Sciatic nerve (tissue), 2 donors: ENCODE measurements around the gene UMOD. TPM values are rescaled to one million over a fixed set of nuclear protein-coding genes. Genes with fewer than 3 reads are reported as not detected.

Experiments used
- ATAC-seq: fragments of 200-7000 bp; cut with Tn5 transposase; one replicate; pipeline ENCODE4 v1.9.1; 2020; ENCODE audit warnings: mild to moderate bottlenecking, moderate library complexity
- DNase-seq: peaks from one replicate; pipeline ENCODE4 v3.0.0-alpha.2; 2020; ENCODE audit warnings: low spot score
- intact Hi-C: fragments of 100-400 bp; cut with DNase I; formaldehyde crosslinking; loops from one replicate; pipeline ENCODE4 v1.14.2; 2022
- total RNA-seq: library from RNA; stranded (reverse); fragmentation: NEBNext Ultra II Directional; extraction: Animal tissue kit (Norgen Biotek cat#: 25700); gene quantifications from one replicate; pipeline ENCODE4 v1.2.1, GENCODE V29; 2021
- donor health status: DM: no; HTN: no; CAD: no.
- donor health status: DM: no; HTN: no; CAD: no.

Gene UMOD
- total RNA-seq, result not detected

DNA sequence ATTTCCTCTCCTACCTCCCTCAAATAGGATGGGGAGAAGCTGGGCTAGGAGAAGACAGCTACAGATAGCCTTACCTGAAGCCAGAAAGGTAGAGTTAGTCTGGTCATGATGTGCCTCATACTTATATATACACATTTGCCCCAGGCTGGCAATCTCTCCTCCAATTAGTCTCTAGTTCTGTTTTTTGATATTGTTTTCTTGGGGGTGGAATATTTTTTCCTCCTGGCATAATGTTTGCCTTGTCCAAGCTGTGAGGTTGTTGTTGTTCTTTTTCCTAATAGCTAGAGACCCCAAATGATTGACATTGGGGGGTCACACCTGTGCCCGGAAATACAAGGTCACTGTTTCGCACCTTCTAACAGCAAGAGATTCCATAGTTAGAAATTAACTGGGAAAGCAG is at the start of gene UMOD:
Gene UMOD, minus strand, starts transcription at position 101 of the 400 bp plus-strand sequence. CDS start 1,978 bp downstream, outside the sequence.
- intact Hi-C loops, result no loop called here
- ATAC-seq, result no peak

GRCh38 chr16:20401475-20402016 is 49.0 kb upstream of the UMOD start:
- no peak for DNase-seq
- intact Hi-C loops, result no loop called here
- no peak for ATAC-seq

More for the DNA sequence above, at the start of gene UMOD:
- DNase-seq, result no peak

DNA sequence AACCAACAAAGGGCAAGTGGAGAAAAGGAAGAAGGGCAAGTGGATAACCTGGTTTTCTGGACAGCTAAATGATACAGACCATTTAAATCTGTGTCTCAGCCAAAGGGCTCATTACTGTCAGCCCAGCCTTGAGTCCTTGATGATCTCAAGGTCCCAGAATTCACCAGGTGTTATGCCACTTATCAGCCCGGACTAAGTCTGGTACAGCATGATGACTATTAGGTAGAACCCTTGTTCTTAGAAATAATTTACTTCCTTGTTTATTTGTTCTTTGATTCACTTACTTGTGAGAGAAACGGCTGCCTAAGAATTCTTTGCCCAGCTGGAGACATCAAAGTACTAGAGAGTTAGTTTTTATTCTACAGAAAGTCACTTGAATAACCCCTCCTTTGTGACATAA is 48.6 kb upstream of the UMOD start:
- intact Hi-C loops, result no loop called here
- no peak for ATAC-seq
- DNase-seq, result no peak

GRCh38 chr16:20399185-20399584 is 46.7 kb upstream of the UMOD start:
- DNase-seq (no peak), ATAC-seq (no peak)
- intact Hi-C loops, result no loop called here

DNA sequence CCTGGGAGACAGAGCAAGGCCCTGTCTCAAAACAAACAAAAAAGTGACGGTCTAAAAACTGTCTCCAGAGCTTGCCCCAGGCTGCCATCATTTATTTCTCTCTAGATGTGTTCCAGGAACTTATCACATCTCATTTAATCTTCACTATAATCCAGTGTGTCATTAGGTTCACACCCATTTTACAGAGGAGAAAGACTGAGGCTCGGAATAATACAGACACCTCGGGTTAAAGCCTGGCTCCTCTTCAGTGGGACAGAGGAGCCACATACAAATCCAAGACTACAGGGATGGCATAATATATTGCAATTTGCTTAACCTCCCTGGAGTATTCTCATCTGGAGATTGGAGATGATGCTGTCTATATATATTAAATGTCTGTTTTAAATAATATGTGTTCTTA is 46.1 kb upstream of the UMOD start:
- intact Hi-C loops, result no loop called here
- DNase-seq (no peak), ATAC-seq (no peak)

GRCh38 chr16:20397468-20398074 is 45.1 kb upstream of the UMOD start:
- ATAC-seq, result no peak
- intact Hi-C loops, result no loop called here
- no peak for DNase-seq

DNA sequence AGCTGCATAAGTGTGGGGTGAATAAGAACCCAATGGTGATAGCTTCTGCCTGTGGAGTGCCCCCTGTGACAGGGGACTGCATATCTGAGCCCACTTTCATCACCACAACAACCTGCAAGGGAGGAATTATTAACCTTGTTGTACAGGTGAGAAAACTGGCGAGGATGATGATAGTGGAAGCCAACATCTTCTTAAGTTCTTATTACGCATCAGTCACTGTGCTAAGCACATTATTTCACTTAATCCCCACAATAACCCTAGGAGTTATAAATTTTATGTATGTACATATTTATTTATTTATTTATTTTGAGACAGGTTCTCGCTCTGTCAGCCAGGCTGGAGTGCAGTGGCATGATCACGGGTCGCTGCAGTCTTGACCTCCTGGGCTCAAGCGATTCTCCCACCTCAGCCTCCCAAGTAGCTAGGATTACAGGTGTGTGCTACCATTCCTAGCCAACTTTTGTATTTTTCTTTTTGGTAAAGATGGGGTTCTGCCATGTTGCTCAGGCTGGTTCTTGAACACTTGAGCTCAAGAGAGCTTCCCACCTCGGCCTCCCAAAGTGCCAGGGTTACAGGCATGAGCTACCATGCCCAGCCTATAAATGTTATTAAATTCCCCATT is 44.4 kb upstream of the UMOD start:
- ATAC-seq (no peak), DNase-seq (no peak)
- intact Hi-C loops, result no loop called here

DNA sequence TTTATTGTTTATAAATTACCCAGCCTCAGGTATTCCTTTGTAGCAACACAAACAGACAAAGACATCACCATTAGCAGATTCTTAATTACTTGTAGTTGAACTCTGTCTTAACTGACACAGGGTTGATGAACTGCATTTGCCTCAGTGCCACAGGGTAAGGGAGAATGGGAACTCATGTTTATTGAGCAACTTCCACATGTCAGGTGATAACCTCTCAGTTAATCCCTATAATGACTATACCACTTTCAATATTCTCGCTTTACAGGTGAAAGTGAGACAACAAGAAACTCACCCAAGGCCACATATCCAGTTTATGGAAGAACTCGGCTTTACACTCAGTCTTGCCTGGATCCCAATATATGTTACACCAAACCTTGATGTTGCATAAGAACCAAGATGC is 43.4 kb upstream of the UMOD start:
- ATAC-seq, result no peak
- intact Hi-C loops, result no loop called here
- no peak for DNase-seq

GRCh38 chr16:20393801-20394577 is 41.5 kb upstream of the UMOD start:
- DNase-seq, result no peak
- intact Hi-C loops, result no loop called here
- no peak for ATAC-seq

GRCh38 chr16:20391045-20391444 is 38.5 kb upstream of the UMOD start:
- intact Hi-C loops, result no loop called here
- no peak for DNase-seq
- no peak for ATAC-seq

- ATAC-seq (no peak), DNase-seq (no peak)
- intact Hi-C loops, result no loop called here
Observed at GRCh38 chr16:20388854-20389253, 36.3 kb upstream of the UMOD start.

DNA sequence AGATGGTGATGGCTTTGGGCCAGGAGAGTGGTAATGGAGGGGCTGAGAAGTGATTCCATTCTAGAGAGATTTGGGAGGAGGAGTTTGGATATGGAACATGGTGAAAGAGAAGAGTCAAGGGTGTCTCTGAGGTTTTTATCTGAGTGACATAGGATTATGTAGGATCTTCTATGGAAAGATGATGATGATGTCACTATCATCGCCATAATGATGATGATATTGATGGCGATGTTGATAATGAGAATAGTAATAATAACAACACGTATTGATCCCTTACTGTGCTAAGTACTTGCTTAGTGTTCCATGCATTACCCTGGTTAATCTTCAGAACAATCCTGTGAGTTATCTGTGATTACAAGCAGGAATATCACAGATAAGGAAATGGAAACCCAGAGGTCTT is 35.5 kb upstream of the UMOD start:
- no peak for DNase-seq
- intact Hi-C loops, result no loop called here
- ATAC-seq, result no peak

- ATAC-seq (peak; percentile 41), DNase-seq (peak; percentile 79)
- intact Hi-C loops, result no loop called here
Observed at GRCh38 chr16:20385844-20386832, 33.6 kb upstream of the UMOD start.

DNA sequence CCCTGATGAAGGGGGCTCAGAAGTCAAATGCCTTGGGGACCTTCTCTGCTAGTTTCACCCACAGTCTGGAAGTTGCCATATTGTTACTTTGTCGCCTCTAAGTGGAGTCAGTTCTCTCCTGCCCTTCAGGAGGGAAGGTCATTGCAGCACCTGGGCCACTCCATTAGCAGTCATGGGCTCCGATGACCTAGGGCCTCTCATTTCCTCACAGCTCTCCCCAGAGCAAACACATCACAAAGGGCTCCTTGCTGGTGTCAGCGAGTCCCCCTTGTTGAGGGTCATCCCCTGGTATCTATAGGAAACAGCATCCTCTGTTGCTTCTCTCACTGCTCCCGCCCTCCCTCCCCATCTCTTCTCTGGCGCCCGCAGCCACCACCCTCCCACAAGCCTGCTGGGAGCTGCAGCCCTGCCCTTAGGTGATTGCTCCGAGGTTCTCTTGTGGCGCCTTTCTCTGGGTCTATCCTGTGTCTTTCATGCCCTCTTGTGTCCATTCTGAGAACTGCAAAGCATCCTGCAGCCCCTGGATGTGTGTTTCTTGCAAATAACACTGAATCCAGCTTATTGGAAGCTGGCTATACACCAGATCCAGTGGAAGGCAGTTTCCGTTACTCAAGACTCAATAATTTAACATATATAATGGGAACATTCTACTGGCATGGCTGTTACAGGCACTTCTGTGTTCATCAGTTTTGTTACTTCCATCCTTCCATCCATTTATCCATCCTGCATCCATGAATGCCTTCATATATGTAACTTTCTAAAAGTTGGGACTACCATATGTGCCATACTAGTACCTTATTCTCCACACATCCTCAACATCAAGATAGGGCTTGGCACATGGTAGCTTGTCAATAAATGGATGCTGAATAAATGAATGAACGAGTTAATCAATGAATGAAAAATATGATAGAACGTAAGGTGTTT is 30.9 kb upstream of the UMOD start:
- ATAC-seq (peak; percentile 50), DNase-seq (no peak)
- intact Hi-C loops, result no loop called here

GRCh38 chr16:20382202-20382948 is 29.9 kb upstream of the UMOD start:
- intact Hi-C loops, result no loop called here
- ATAC-seq (no peak), DNase-seq (no peak)

- intact Hi-C loops, result no loop called here
- DNase-seq (no peak), ATAC-seq (no peak)
Observed at GRCh38 chr16:20380782-20381181, 28.3 kb upstream of the UMOD start.

GRCh38 chr16:20377181-20377580 is 24.7 kb upstream of the UMOD start:
- intact Hi-C loops, result no loop called here
- DNase-seq (no peak), ATAC-seq (no peak)
